ENCODE measurements around the gene UQCRHL.
A peak's percentile ranks its signal among the peaks of the same experiment; 100 is the strongest.
"Not testable (repeated sequence)": the region's sequence is repeated elsewhere in the genome, so short reads cannot be mapped to it uniquely, and the experiment has no call there.

The UQCRHL gene

DNA sequence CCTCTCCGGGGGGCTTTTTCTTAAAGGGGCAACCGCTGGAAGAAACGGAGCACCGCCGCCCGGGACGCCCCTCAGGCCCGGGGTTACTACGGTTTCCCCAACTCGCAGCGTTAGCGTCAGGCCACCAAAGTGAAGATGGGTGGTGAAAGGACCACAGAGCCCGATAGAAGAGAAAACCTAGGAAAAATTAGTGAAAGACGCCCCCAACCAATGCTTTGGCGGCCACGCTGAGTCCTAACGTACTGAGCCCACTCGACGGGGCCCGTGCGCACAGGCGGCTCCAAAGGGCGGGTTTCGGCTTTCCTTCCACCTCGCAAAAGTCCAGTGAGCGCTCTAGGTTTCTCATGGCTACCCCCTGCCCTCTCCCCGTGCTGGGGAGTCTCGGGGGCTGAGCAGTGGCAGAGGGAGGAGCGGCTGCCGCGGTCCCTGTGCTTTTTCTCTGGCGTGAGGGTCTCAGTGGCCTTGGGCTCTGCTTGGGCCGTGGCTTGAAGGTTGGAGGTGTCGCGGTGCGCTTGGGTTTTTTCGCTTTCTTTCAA lies 27.8 kb upstream of the UQCRHL start:
- peak overlapping the region; percentile 74 to 96 (median 92) for H3K4me3 ChIP-seq (ENCODE audit: control insufficient read depth in 1 of 7, extremely low read depth in 1 of 7, insufficient read depth in 4 of 7, low read depth in 2 of 7, low read length in 6 of 7)
- H3K27ac ChIP-seq (ENCODE audit: insufficient read depth in 1 of 2, low read depth in 1 of 2, low read length in 2 of 2, poor library complexity in 1 of 2, severe bottlenecking in 2 of 2) = peak overlapping the region; percentile 96 to 99
- 0% methylated on average over 27 of the region's 37 CpGs for WGBS (ENCODE audit: insufficient coverage)
- DNase-seq = peak in 2 of 3 donors; percentile 52 to 59
- H3K36me3 ChIP-seq (ENCODE audit: control insufficient read depth in 4 of 4, insufficient read depth in 4 of 4, low read length in 3 of 4) = no peaks in the 10 kb centered on the region
- H3K27me3 ChIP-seq (replicated peaks in 2 of 5; ENCODE audit: control insufficient read depth in 4 of 5, insufficient read depth in 5 of 5, low read length in 4 of 5) = no peaks in the 10 kb centered on the region
- POLR2A ChIA-PET = interaction anchor here (2.5 kb wide), 1 partner anchor 13 kb away, joined by 20 read pairs; the partner anchor contains the start of gene SPEN
- peaks cover 12 to 57% (median 47%) of the 10 kb centered on the region in 4 experiments for H3K4me1 ChIP-seq (ENCODE audit: control extremely low read depth in 1 of 4, control insufficient read depth in 4 of 4, insufficient read depth in 4 of 4, low read length in 3 of 4)
- no peaks in the 10 kb centered on the region for H3K9me3 ChIP-seq (ENCODE audit: control extremely low read depth in 1 of 5, control insufficient read depth in 4 of 5, insufficient read depth in 2 of 5, low read depth in 1 of 5, low read length in 4 of 5)
- CTCF ChIA-PET = no interaction called here

DNA sequence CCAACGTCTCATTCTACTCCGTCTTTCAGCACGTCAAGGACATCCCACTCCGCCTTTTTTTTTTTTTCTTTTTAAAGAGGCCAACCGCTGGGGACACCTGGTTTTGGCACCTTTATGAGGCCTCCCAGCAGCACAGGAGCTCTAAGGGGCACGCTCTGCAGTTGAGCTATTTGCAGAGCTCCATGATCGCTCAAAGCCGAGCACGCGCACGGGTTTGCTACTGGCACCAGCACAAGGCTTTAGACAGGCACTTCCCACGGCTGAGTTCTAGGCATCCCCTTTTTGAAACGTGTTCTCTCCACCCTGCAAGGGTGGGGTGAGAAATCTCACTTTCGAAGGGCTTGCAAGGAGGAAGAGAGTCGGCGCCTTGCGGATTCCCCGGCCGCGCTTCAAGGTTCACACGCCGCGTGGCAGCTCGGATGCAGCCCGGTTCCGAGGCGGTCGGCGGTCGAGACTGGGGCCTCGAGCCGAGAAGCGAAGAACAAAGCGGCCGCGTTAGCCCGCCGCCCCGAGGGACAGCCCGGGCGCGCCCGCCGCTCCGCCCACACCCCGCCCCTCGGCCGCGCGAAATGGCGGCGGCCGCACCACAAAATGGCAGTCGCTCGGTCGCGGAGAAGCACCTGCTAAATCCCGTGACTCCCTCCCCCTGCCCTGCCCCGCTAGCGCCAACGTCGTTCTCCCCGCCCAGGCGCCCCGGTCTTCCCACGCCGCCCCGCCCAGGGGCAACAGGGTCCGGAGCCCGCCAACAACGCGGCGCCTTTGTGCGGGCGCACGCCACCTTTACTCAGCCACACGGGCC lies 27.2 kb upstream of the UQCRHL start:
- ChIA-PET POLR2A (interaction anchor here (0.6 to 2.5 kb wide), 5 partner anchors 10 to 97 kb away, joined by 3 to 20 read pairs (median 3); partner anchors contain the start of gene SPEN), CTCF (interaction anchor here (1.0 to 2.2 kb wide), 6 partner anchors 7 to 102 kb away, joined by 3 to 6 read pairs (median 4); partner anchors contain the start of gene SPEN)
- H3K36me3 ChIP-seq (ENCODE audit: control insufficient read depth in 4 of 4, insufficient read depth in 4 of 4, low read length in 3 of 4) = no peaks in the 10 kb centered on the region
- H3K27ac ChIP-seq (ENCODE audit: insufficient read depth in 1 of 2, low read depth in 1 of 2, low read length in 2 of 2, poor library complexity in 1 of 2, severe bottlenecking in 2 of 2) = peak overlapping the region; percentile 96 to 99
- no peaks in the 10 kb centered on the region for H3K9me3 ChIP-seq (ENCODE audit: control extremely low read depth in 1 of 5, control insufficient read depth in 4 of 5, insufficient read depth in 2 of 5, low read depth in 1 of 5, low read length in 4 of 5)
- H3K4me1 ChIP-seq (ENCODE audit: control extremely low read depth in 1 of 4, control insufficient read depth in 4 of 4, insufficient read depth in 4 of 4, low read length in 3 of 4) = peaks cover 19 to 64% (median 53%) of the 10 kb centered on the region in 4 experiments
- WGBS (ENCODE audit: insufficient coverage) = under 1% methylated on average over 74 of the region's 77 CpGs
- H3K4me3 ChIP-seq (ENCODE audit: control insufficient read depth in 1 of 7, extremely low read depth in 1 of 7, insufficient read depth in 4 of 7, low read depth in 2 of 7, low read length in 6 of 7) = peak overlapping the region; percentile 74 to 96 (median 92)
- no peaks in the 10 kb centered on the region for H3K27me3 ChIP-seq (replicated peaks in 2 of 5; ENCODE audit: control insufficient read depth in 4 of 5, insufficient read depth in 5 of 5, low read length in 4 of 5)
- peak; percentile 89 to 95 (median 95) for DNase-seq

DNA sequence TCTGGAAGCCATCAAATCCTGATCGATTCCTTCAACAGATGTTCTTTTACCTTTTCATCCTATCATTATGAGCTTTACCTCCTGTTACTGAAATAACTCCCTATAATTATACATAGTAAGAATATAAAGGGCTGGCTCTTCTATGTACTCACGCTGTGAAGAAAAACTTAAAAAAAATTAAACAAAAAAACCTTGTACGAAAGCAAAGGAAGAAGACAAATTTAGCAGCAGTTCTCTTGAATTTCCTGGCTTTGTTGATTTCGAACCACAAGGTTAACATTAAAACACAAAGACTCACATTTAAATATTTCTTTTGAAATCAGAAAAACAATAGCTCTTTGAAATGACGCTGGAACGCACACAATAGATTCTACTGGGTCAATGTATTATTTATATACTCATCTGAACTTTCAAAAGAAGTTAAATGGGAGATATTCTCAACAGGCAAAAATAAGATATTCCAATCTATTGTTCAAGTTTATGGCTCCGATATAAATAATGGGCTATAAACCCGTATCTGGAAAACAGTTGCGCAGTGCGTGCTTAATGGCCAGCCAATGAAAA lies 26.5 kb upstream of the UQCRHL start:
- ChIA-PET CTCF (interaction anchor here (1.0 to 2.2 kb wide), 6 partner anchors 8 to 103 kb away, joined by 3 to 6 read pairs (median 4); partner anchors contain the start of gene SPEN), POLR2A (interaction anchor here (0.6 to 2.5 kb wide), 5 partner anchors 9 to 97 kb away, joined by 3 to 20 read pairs (median 3); partner anchors contain the start of gene SPEN)
- no peaks in the 10 kb centered on the region for H3K36me3 ChIP-seq (ENCODE audit: control insufficient read depth in 4 of 4, insufficient read depth in 4 of 4, low read length in 3 of 4)
- H3K4me1 ChIP-seq (ENCODE audit: control extremely low read depth in 1 of 4, control insufficient read depth in 4 of 4, insufficient read depth in 4 of 4, low read length in 3 of 4) = peaks cover 26 to 71% (median 58%) of the 10 kb centered on the region in 4 experiments
- peak overlapping the region; percentile 96 to 99 for H3K27ac ChIP-seq (ENCODE audit: insufficient read depth in 1 of 2, low read depth in 1 of 2, low read length in 2 of 2, poor library complexity in 1 of 2, severe bottlenecking in 2 of 2)
- no peak for DNase-seq
- peak overlapping the region; percentile 74 to 96 (median 92) for H3K4me3 ChIP-seq (ENCODE audit: control insufficient read depth in 1 of 7, extremely low read depth in 1 of 7, insufficient read depth in 4 of 7, low read depth in 2 of 7, low read length in 6 of 7)
- H3K9me3 ChIP-seq (ENCODE audit: control extremely low read depth in 1 of 5, control insufficient read depth in 4 of 5, insufficient read depth in 2 of 5, low read depth in 1 of 5, low read length in 4 of 5) = no peaks in the 10 kb centered on the region
- H3K27me3 ChIP-seq (replicated peaks in 2 of 5; ENCODE audit: control insufficient read depth in 4 of 5, insufficient read depth in 5 of 5, low read length in 4 of 5) = no peaks in the 10 kb centered on the region
- WGBS (ENCODE audit: insufficient coverage) = 0% methylated on average over 4 of the region's 10 CpGs

GRCh38 chr1:15833069-15833679 lies 25.7 kb upstream of the UQCRHL start:
- DNase-seq = peak in 2 of 3 donors; percentile 53 to 60
- 99% methylated on average over 14 of the region's 24 CpGs for WGBS (ENCODE audit: insufficient coverage)
- Histone ChIP-seq H3K27me3 (replicated peaks in 2 of 5; ENCODE audit: control insufficient read depth in 4 of 5, insufficient read depth in 5 of 5, low read length in 4 of 5) (no peaks in the 10 kb centered on the region), H3K9me3 (ENCODE audit: control extremely low read depth in 1 of 5, control insufficient read depth in 4 of 5, insufficient read depth in 2 of 5, low read depth in 1 of 5, low read length in 4 of 5) (no peaks in the 10 kb centered on the region), H3K4me1 (ENCODE audit: control extremely low read depth in 1 of 4, control insufficient read depth in 4 of 4, insufficient read depth in 4 of 4, low read length in 3 of 4) (peaks cover 26 to 71% (median 56%) of the 10 kb centered on the region in 4 experiments), H3K4me3 (ENCODE audit: control insufficient read depth in 1 of 7, extremely low read depth in 1 of 7, insufficient read depth in 4 of 7, low read depth in 2 of 7, low read length in 6 of 7) (peak overlapping the region in 6 of 7 experiments; percentile 86 to 96 (median 92)), H3K27ac (ENCODE audit: insufficient read depth in 1 of 2, low read depth in 1 of 2, low read length in 2 of 2, poor library complexity in 1 of 2, severe bottlenecking in 2 of 2) (peak overlapping the region in 1 of 2 experiments; percentile 99), H3K36me3 (ENCODE audit: control insufficient read depth in 4 of 4, insufficient read depth in 4 of 4, low read length in 3 of 4) (no peaks in the 10 kb centered on the region)
- ChIA-PET CTCF (interaction anchor here (1.0 to 2.2 kb wide), 6 partner anchors 9 to 103 kb away, joined by 3 to 6 read pairs (median 4); partner anchors contain the start of gene SPEN), POLR2A (interaction anchor here (1.4 to 2.5 kb wide), 2 partner anchors 12 to 16 kb away, joined by 5 to 20 read pairs; partner anchors contain the start of gene SPEN)

GRCh38 chr1:15830258-15830657 lies 22.8 kb upstream of the UQCRHL start:
- ChIA-PET POLR2A (interaction anchor here (0.9 kb wide), 1 partner anchor 17 kb away, joined by 3 read pairs; no protein-coding TSS in a partner anchor), CTCF (interaction anchor here (1.0 to 5.2 kb wide), 2 partner anchors 14 to 632 kb away, joined by 3 to 20 read pairs; no protein-coding TSS in a partner anchor)
- Histone ChIP-seq H3K4me1 (ENCODE audit: control extremely low read depth in 1 of 4, control insufficient read depth in 4 of 4, insufficient read depth in 4 of 4, low read length in 3 of 4) (peaks cover 23 to 49% (median 35%) of the 10 kb centered on the region in 4 experiments), H3K27me3 (replicated peaks in 2 of 5; ENCODE audit: control insufficient read depth in 4 of 5, insufficient read depth in 5 of 5, low read length in 4 of 5) (no peaks in the 10 kb centered on the region), H3K9me3 (ENCODE audit: control extremely low read depth in 1 of 5, control insufficient read depth in 4 of 5, insufficient read depth in 2 of 5, low read depth in 1 of 5, low read length in 4 of 5) (no peaks in the 10 kb centered on the region), H3K4me3 (ENCODE audit: control insufficient read depth in 1 of 7, extremely low read depth in 1 of 7, insufficient read depth in 4 of 7, low read depth in 2 of 7, low read length in 6 of 7) (peak overlapping the region in 6 of 7 experiments; percentile 47 to 82 (median 59)), H3K36me3 (ENCODE audit: control insufficient read depth in 4 of 4, insufficient read depth in 4 of 4, low read length in 3 of 4) (no peaks in the 10 kb centered on the region), H3K27ac (ENCODE audit: insufficient read depth in 1 of 2, low read depth in 1 of 2, low read length in 2 of 2, poor library complexity in 1 of 2, severe bottlenecking in 2 of 2) (peak overlapping the region; percentile 10 to 64)
- DNase-seq = no peak
- WGBS (ENCODE audit: insufficient coverage) = no CpG with 5 or more reads among the region's 1 CpG

- 100% methylated on average over 7 of the region's 14 CpGs for WGBS (ENCODE audit: insufficient coverage)
- ChIA-PET POLR2A (interaction anchor here (0.7 kb wide), 1 partner anchor 1044 kb away, joined by 3 read pairs; no protein-coding TSS in a partner anchor), CTCF (interaction anchor here (0.8 to 5.2 kb wide), 3 partner anchors 13 to 76 kb away, joined by 3 to 20 read pairs (median 4); no protein-coding TSS in a partner anchor)
- DNase-seq; H3K27ac ChIP-seq (ENCODE audit: insufficient read depth in 1 of 2, low read depth in 1 of 2, low read length in 2 of 2, poor library complexity in 1 of 2, severe bottlenecking in 2 of 2); H3K36me3 ChIP-seq (ENCODE audit: control insufficient read depth in 4 of 4, insufficient read depth in 4 of 4, low read length in 3 of 4); H3K4me3 ChIP-seq (ENCODE audit: control insufficient read depth in 1 of 7, extremely low read depth in 1 of 7, insufficient read depth in 4 of 7, low read depth in 2 of 7, low read length in 6 of 7); H3K27me3 ChIP-seq (replicated peaks in 2 of 5; ENCODE audit: control insufficient read depth in 4 of 5, insufficient read depth in 5 of 5, low read length in 4 of 5); H3K9me3 ChIP-seq (ENCODE audit: control extremely low read depth in 1 of 5, control insufficient read depth in 4 of 5, insufficient read depth in 2 of 5, low read depth in 1 of 5, low read length in 4 of 5): not testable (repeated sequence)
- peaks cover 23 to 41% (median 32%) of the 10 kb centered on the region in 4 experiments for H3K4me1 ChIP-seq (ENCODE audit: control extremely low read depth in 1 of 4, control insufficient read depth in 4 of 4, insufficient read depth in 4 of 4, low read length in 3 of 4)
Observed at GRCh38 chr1:15828931-15829330, 21.5 kb upstream of the UQCRHL start.

All from common myeloid progenitor, CD34-positive (primary cell).